Measurements from ENCODE around the gene AIF1. TPM values are rescaled to one million over a fixed set of nuclear protein-coding genes. Genes with fewer than 3 reads are reported as not detected.

Gene AIF1
- total and polyA plus RNA-seq, 2 donors from 2014 or later: 44.1 to 121 TPM

DNA sequence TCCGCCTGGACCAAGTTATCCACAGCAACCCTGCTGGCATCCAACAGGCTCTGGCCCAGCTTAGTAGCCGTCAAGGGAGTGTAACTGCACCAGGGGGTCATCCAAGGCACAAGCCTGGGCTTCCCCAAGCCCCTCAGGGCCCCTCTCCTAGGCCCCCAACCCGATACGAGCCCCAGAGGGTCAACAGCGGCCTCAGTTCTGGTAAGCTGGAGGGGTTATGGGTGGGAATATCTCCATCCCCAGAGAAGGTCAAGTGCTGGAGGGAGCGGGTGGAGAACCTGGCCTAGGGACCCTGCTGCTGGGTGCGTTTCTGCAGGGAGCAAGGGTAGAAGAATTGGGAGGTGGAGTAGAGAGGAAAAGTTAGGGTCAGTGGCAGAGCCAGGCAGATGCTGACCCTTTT lies 18.4 kb downstream of the AIF1 start:
- H3K27me3 ChIP-seq (ENCODE audit: control insufficient read depth, insufficient read depth, low read length): no peaks in the 10 kb centered on the region
- peaks cover 12 to 77% (median 34%) of the 10 kb centered on the region in 3 donors for H3K36me3 ChIP-seq (ENCODE audit: control insufficient read depth in 2 of 3, insufficient read depth in 3 of 3, low read length in 3 of 3)
- no peaks in the 10 kb centered on the region for H3K4me1 ChIP-seq (ENCODE audit: control insufficient read depth in 2 of 3, insufficient read depth in 2 of 3, low read depth in 1 of 3, low read length in 3 of 3)
- no peak overlapping the region for H3K4me3 ChIP-seq (ENCODE audit: low read length in 3 of 3)
- no peak overlapping the region for H3K9ac ChIP-seq (ENCODE audit: low read length in 3 of 3)
- intact Hi-C loops (cut with DNase I): no loop called here
- TF ChIP-seq, protein P1, sequence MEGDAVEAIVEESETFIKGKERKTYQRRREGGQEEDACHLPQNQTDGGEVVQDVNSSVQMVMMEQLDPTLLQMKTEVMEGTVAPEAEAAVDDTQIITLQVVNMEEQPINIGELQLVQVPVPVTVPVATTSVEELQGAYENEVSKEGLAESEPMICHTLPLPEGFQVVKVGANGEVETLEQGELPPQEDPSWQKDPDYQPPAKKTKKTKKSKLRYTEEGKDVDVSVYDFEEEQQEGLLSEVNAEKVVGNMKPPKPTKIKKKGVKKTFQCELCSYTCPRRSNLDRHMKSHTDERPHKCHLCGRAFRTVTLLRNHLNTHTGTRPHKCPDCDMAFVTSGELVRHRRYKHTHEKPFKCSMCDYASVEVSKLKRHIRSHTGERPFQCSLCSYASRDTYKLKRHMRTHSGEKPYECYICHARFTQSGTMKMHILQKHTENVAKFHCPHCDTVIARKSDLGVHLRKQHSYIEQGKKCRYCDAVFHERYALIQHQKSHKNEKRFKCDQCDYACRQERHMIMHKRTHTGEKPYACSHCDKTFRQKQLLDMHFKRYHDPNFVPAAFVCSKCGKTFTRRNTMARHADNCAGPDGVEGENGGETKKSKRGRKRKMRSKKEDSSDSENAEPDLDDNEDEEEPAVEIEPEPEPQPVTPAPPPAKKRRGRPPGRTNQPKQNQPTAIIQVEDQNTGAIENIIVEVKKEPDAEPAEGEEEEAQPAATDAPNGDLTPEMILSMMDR (IDR thresholded peaks at IDR 0.05; ENCODE audit: borderline replicate concordance, extremely low read depth, insufficient read depth): no peak
- no peak overlapping the region for H3K27ac ChIP-seq (ENCODE audit: low read depth in 2 of 2, low read length in 2 of 2)
- FAIRE-seq: no peak
- no peak for DNase-seq
- no peaks in the 10 kb centered on the region for H3K9me3 ChIP-seq (ENCODE audit: control insufficient read depth in 2 of 3, insufficient read depth in 1 of 3, low read length in 3 of 3)

DNA sequence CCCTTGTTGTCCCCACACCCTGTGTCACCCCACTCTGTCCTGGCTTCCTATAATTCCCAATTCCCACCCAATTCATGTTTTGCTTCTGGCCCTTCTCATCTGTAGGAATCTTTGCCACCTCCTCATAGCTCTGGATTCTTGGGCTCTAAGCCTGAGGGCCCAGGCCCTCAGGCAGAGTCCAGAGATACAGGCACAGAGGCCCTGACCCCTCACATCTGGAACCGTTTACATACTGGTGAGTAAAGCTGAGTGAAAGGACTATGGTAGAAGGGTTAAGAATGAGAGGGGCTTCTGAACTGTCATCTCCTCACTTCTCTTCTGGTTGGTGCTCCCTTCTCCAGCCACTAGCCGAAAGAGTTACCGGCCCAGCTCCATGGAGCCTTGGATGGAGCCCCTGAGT lies 19.1 kb downstream of the AIF1 start:
- intact Hi-C loops (cut with DNase I): no loop called here
- H3K9ac ChIP-seq (ENCODE audit: low read length in 3 of 3): no peak overlapping the region
- H3K4me3 ChIP-seq (ENCODE audit: low read length in 3 of 3): no peak overlapping the region
- no peak for DNase-seq
- no peak for FAIRE-seq
- TF ChIP-seq, protein P1 (IDR thresholded peaks at IDR 0.05; ENCODE audit: borderline replicate concordance, extremely low read depth, insufficient read depth): no peak
- no peaks in the 10 kb centered on the region for H3K4me1 ChIP-seq (ENCODE audit: control insufficient read depth in 2 of 3, insufficient read depth in 2 of 3, low read depth in 1 of 3, low read length in 3 of 3)
- no peaks in the 10 kb centered on the region for H3K9me3 ChIP-seq (ENCODE audit: control insufficient read depth in 2 of 3, insufficient read depth in 1 of 3, low read length in 3 of 3)
- H3K36me3 ChIP-seq (ENCODE audit: control insufficient read depth in 2 of 3, insufficient read depth in 3 of 3, low read length in 3 of 3): peaks cover 8 to 72% (median 33%) of the 10 kb centered on the region in 3 donors
- no peak overlapping the region for H3K27ac ChIP-seq (ENCODE audit: low read depth in 2 of 2, low read length in 2 of 2)
- no peaks in the 10 kb centered on the region for H3K27me3 ChIP-seq (ENCODE audit: control insufficient read depth, insufficient read depth, low read length)

DNA sequence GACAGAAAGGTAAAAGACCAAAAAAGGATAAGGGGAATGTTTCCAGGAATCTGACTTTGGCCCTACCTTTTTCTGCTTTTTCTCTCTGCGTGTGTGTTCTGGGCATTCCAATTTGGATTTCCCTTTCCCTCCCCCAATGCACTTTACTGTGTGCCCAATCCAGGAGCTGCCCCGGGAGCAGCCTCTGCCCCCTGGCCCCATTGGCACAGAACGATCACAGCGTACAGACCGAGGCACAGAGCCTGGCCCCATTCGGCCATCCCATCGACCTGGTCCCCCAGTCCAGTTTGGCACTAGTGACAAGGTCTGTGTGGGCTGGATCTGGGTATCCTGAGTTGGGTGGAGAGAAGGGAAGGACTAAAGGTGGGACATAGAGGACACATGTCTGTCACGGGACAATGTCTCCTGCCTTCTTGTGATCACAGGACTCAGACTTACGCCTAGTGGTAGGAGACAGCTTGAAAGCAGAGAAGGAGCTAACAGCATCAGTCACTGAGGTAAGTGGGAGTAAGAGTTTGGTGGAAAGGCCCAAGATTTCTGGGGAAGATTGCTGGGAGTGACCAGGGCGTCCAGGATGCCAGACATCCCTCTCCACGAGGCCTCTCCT lies 20.0 kb downstream of the AIF1 start:
- FAIRE-seq (no peak), DNase-seq (no peak)
- Histone ChIP-seq H3K27ac (ENCODE audit: low read depth in 2 of 2, low read length in 2 of 2) (no peak overlapping the region), H3K4me3 (ENCODE audit: low read length in 3 of 3) (no peak overlapping the region), H3K36me3 (ENCODE audit: control insufficient read depth in 2 of 3, insufficient read depth in 3 of 3, low read length in 3 of 3) (peaks cover 6 to 80% (median 36%) of the 10 kb centered on the region in 3 donors), H3K9me3 (ENCODE audit: control insufficient read depth in 2 of 3, insufficient read depth in 1 of 3, low read length in 3 of 3) (no peaks in the 10 kb centered on the region), H3K27me3 (ENCODE audit: control insufficient read depth, insufficient read depth, low read length) (no peaks in the 10 kb centered on the region), H3K4me1 (ENCODE audit: control insufficient read depth in 2 of 3, insufficient read depth in 2 of 3, low read depth in 1 of 3, low read length in 3 of 3) (no peaks in the 10 kb centered on the region), H3K9ac (ENCODE audit: low read length in 3 of 3) (no peak overlapping the region)
- TF ChIP-seq, protein P1 (IDR thresholded peaks at IDR 0.05; ENCODE audit: borderline replicate concordance, extremely low read depth, insufficient read depth): no peak
- intact Hi-C loops (cut with DNase I): no loop called here

Data from kidney (tissue), 14 donors.